HG03457 (cell line): Measurements from ENCODE around the gene GABPA.
"Not testable (repeated sequence)": the region's sequence is repeated elsewhere in the genome, so short reads cannot be mapped to it uniquely, and the experiment has no call there.

ENCODE experiments used
- ATAC-seq: cut with Tn5 transposase; IDR thresholded peaks from one replicate; pipeline ENCODE4 v1.9.1; 2021; ENCODE audit warnings: moderate number of reproducible peaks; ENCODE audit not compliant: unreplicated experiment

Gene GABPA

GRCh38 chr21:25735646-25736597 is 1.1 kb downstream of the GABPA start:
- ATAC-seq, result peak; percentile 31

- ATAC-seq, result no peak
Measured at GRCh38 chr21:25737421-25737820, 2.6 kb downstream of the GABPA start.

DNA sequence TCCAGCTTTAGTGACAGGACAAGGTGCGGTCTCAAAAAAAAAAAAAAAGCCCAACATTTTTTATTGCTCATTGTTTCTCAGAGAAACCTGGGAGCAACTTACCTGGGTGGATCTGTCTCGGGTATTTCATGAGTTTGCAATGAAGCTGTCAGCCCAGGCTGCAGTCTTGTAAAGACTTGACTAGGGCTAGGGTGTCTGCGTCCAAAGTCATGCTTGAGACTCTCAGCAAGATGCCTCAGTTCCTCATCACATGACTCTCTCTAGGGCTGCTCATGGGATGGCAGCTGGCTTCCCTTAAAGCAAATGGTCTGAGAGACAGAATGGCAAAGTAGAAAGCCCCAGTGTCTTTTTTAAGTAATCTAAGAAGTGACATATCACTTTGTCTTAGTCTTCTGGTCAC is 8.1 kb downstream of the GABPA start:
- ATAC-seq, result no peak

- ATAC-seq, result no peak
Measured at GRCh38 chr21:25744854-25745253, 10.1 kb downstream of the GABPA start.

DNA sequence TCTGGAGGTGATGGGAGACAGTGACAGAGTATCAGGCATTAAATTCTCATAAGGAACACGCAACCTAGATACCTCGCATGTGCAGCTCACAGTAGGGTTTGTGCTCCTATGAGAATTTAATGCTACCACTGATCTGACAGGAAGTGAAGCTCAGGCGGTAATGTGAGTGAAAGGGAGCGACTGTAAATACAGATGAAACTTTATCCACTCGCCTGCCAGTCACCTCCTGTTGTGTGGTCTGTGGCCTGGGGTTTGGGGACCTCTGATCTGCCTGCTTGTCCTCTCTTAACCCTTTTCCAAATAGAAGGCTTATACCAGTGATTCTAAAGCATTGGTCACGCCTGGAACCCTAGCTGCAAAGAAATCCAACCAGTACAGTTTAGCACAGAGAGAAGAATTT is 15.3 kb downstream of the GABPA start:
- ATAC-seq, result no peak

- no peak for ATAC-seq
Measured at GRCh38 chr21:25752416-25752815, 17.6 kb downstream of the GABPA start.

DNA sequence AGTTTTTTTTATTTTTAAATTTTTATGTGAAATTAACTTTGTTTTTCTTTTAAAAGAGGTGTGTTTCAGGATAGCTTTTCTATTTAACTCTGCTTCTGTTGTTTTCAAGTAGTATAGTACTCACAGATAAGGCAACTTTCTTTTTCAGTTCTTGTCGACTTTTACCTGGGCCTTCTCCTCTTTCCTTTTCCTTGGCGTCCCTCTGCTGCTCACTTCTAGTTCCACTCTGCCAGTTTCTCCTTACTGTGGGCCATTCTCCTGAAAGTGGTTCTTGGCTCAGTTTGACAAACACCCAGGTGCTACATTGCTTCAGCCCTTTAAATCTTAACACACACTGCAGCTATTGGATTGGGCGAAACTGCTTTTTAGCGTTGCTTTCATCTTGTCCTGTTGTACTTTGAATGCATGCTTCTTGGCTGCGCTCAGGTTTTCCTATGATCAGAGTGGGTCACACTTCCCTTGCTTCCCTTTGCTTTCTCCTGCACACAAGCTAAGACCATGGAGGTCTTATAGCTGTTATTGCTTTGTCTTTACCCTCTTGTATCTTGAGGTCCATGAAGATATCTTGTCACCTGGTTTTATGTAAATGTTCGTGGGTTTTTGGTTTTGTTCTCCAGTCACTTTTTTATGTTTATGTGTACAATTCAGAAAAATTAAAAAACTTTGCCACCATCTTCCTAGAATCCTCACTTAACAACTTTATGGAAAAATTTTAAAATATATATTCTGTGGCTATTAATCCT is 21.6 kb downstream of the GABPA start:
- ATAC-seq, result no peak

DNA sequence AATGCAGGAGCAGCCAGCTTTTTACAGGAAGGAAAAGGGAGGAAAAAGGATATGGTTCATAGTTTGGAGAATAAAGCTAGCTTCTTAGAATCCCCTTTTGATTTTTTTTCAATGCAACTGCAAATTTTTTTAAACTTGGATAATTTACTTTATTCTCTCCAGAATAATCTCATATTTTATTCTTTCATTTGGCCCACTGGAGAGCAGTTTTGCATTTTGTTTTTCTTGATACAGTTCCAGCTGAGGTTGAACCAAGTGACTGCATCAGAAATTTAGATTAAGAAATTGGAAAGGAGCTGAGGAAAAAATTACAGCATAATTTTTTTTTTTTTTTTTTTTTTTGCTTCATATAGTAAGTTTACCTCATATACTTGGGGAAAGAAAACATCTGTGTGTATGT is 22.8 kb downstream of the GABPA start:
- ATAC-seq, result no peak

- no peak for ATAC-seq
Measured at GRCh38 chr21:25759573-25759972, 24.8 kb downstream of the GABPA start.

- ATAC-seq, result no peak
Measured at GRCh38 chr21:25760061-25760460, 25.3 kb downstream of the GABPA start.

GRCh38 chr21:25760677-25761076 is 25.9 kb downstream of the GABPA start:
- no peak for ATAC-seq

DNA sequence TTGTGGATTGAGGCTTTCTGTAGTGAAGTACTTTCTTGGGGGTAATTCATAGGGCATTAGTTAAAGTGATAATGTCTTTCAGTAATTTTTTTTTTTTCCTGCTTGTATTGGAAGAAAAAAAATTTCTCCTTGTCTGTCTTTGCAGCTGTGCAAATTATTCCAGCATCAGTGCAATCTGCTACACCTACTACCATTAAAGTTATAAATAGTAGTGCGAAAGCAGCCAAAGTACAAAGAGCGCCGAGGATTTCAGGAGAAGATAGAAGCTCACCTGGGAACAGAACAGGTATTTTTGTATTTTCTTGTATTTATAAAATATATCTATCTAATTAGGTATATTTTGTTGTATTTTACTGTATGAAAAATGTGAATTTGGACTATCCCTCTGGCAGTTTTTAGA is 29.3 kb downstream of the GABPA start:
- ATAC-seq, result no peak

DNA sequence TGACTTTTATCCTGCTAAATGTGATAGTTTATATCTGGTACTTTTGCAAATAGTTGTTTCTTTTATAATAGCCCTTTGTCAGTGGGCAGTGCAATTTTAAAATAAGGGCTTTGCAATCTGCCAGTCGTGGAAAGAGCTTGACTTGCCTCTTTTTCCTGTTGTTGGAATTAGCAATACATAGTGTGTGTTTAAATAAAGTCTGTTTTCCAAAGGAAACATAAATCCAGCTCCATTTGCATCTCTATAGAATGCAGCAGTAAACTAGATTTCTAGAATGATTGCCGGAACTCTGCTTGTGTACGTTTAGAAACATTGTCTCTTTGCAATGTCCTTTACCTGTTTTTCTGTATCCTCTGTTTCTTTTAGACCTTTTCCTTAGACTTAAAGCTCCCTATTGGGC is 33.1 kb downstream of the GABPA start:
- no peak for ATAC-seq

GRCh38 chr21:25772686-25773085 is 37.9 kb downstream of the GABPA start:
- no peak for ATAC-seq

DNA sequence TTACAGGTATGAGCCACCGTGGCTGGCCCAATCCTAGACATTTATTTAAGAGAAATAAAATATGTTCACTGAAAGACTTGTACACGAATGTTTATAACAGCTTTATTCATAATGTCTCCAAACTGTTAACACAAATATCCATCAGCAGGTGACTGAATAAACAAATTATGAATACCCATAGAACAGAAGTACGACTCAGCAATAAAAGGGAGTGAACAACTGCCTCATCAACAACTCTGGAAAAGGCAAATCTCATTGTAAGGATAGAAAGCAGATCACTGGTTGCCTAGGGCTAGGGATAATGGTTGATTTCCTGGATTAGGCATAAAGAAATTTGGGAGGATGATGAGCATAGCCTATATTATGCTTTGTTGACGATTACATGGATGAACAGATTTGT is 41.7 kb downstream of the GABPA start:
- ATAC-seq, result no peak

DNA sequence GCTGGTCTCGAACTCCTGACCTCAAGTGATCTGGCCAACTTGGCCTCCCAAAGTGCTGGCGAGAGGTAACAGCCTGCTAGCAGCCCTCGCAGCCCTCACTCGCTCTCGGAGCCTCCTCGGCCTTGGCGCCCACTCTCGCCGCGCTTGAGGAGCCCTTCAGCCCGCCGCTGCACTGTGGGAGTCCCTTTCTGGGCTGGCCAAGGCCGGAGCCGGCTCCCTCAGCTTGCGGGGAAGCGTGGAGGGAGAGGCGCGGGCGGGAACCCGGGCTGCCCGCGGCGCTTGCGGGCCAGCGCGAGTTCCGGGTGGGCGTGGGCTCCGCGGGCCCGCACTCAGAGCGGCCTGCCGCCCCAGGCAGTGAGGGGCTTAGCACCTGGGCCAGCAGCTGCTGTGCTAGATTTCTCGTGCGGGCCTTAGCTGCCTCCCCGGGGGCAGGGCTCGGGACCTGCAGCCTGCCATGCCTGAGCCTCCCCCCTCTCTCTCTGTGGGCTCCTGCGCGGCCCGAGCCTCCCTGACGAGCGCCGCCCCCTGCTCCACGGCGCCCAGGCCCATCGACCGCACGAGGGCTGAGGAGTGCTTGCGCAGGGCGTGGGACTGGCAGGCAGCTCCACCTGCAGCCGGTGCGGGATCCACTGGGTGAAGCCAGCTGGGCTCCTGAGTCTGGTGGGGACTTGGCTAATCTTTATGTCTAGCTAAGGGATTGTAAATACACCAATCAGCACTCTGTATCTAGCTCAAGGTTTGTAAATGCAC is 43.5 kb downstream of the GABPA start:
- ATAC-seq, result not testable (repeated sequence)

GRCh38 chr21:25788677-25789076 is 53.9 kb downstream of the GABPA start:
- ATAC-seq, result no peak

GRCh38 chr21:25790122-25790877 is 55.5 kb downstream of the GABPA start:
- ATAC-seq, result no peak

- no peak for ATAC-seq
Measured at GRCh38 chr21:25790878-25791204, 56.1 kb downstream of the GABPA start.

- no peak for ATAC-seq
Measured at GRCh38 chr21:25791319-25791718, 56.5 kb downstream of the GABPA start.
